Large intestine (tissue), 3 donors: ENCODE data around the gene PRDM8. TPM values are rescaled to one million over a fixed set of nuclear protein-coding genes. Genes with fewer than 3 reads are reported as not detected.

Source experiments
- DNase-seq, 2 donors: peaks; one replicate each; pipeline versions ENCODE4 v3.0.0 to v3.0.0-alpha.2; 2013
- H3K27ac ChIP-seq: one replicate; pipeline ENCODE4 v1.5.1; 2013; ENCODE audit warnings: low read length
- H3K27me3 ChIP-seq: 2 replicates; pipeline ENCODE4 v1.6.1; 2013; ENCODE audit warnings: low read length; ENCODE audit not compliant: control insufficient read depth, insufficient read depth
- H3K36me3 ChIP-seq: 2 replicates; pipeline ENCODE4 v1.6.1; 2013; ENCODE audit warnings: low read length; ENCODE audit not compliant: control insufficient read depth, insufficient read depth
- H3K4me1 ChIP-seq: one replicate; pipeline ENCODE4 v1.6.1; 2013; ENCODE audit warnings: low read length; ENCODE audit not compliant: control insufficient read depth, insufficient read depth
- H3K4me3 ChIP-seq: one replicate; pipeline ENCODE4 v1.5.1; 2013; ENCODE audit warnings: low read length
- H3K9me3 ChIP-seq: one replicate; pipeline ENCODE4 v1.6.1; 2013; ENCODE audit warnings: mild to moderate bottlenecking, low read depth, low read length, moderate library complexity; ENCODE audit not compliant: control insufficient read depth
- WGBS: methylation state at CpG from one replicate; pipeline ENCODE4 v1.1.5; 2013; ENCODE audit warnings: low lambda C conversion rate; ENCODE audit not compliant: insufficient coverage; 5-methylcytosine and 5-hydroxymethylcytosine counted together
- polyA plus RNA-seq: library from polyadenylated mRNA; unstranded; fragments of 120-200 nt; gene quantifications from one replicate; pipeline ENCODE4 v1.2.1, GENCODE V29; 2013

The PRDM8 gene
- polyA plus RNA-seq, 1 donor = 3.0 TPM

GRCh38 chr4:80228460-80228859, 31.2 kb downstream of the PRDM8 start:
- H3K9me3 ChIP-seq = no peaks in the 10 kb centered on the region
- peaks cover 2% of the 10 kb centered on the region for H3K27me3 ChIP-seq
- no peak overlapping the region for H3K4me3 ChIP-seq
- H3K4me1 ChIP-seq = no peaks in the 10 kb centered on the region
- no peak for DNase-seq
- H3K36me3 ChIP-seq = no peaks in the 10 kb centered on the region
- no peak overlapping the region for H3K27ac ChIP-seq

- no peaks in the 10 kb centered on the region for H3K9me3 ChIP-seq
- no peaks in the 10 kb centered on the region for H3K4me1 ChIP-seq
- no peak overlapping the region for H3K27ac ChIP-seq
- no peak for DNase-seq
- H3K27me3 ChIP-seq = peaks cover 2% of the 10 kb centered on the region
- no peak overlapping the region for H3K4me3 ChIP-seq
- H3K36me3 ChIP-seq = no peaks in the 10 kb centered on the region
- 70% methylated on average over 2 of the region's 2 CpGs for WGBS
Measured at GRCh38 chr4:80229128-80229527, 31.8 kb downstream of the PRDM8 start.

GRCh38 chr4:80229590-80229989, 32.3 kb downstream of the PRDM8 start:
- no peaks in the 10 kb centered on the region for H3K36me3 ChIP-seq
- no peak for DNase-seq
- peaks cover 2% of the 10 kb centered on the region for H3K27me3 ChIP-seq
- WGBS = 80% methylated on average over 1 of the region's 2 CpGs
- no peaks in the 10 kb centered on the region for H3K4me1 ChIP-seq
- H3K4me3 ChIP-seq = no peak overlapping the region
- H3K9me3 ChIP-seq = no peaks in the 10 kb centered on the region
- no peak overlapping the region for H3K27ac ChIP-seq

GRCh38 chr4:80231180-80231579, 33.9 kb downstream of the PRDM8 start:
- WGBS = 58% methylated on average over 2 of the region's 5 CpGs
- no peak overlapping the region for H3K27ac ChIP-seq
- H3K27me3 ChIP-seq = peaks cover 2% of the 10 kb centered on the region
- no peak overlapping the region for H3K4me3 ChIP-seq
- H3K36me3 ChIP-seq = no peaks in the 10 kb centered on the region
- H3K9me3 ChIP-seq = no peaks in the 10 kb centered on the region
- H3K4me1 ChIP-seq = no peaks in the 10 kb centered on the region
- DNase-seq = no peak

- WGBS = 88% methylated on average over 2 of the region's 2 CpGs
Measured at GRCh38 chr4:80232707-80233370, 35.5 kb downstream of the PRDM8 start.

GRCh38 chr4:80233390-80233789, 36.1 kb downstream of the PRDM8 start:
- Histone ChIP-seq H3K27ac (no peak overlapping the region), H3K9me3 (no peaks in the 10 kb centered on the region), H3K36me3 (no peaks in the 10 kb centered on the region), H3K4me1 (no peaks in the 10 kb centered on the region), H3K27me3 (peaks cover 5% of the 10 kb centered on the region), H3K4me3 (no peak overlapping the region)
- no peak for DNase-seq
- 100% methylated on average over 2 of the region's 4 CpGs for WGBS

More at GRCh38 chr4:80232707-80233370, 35.5 kb downstream of the PRDM8 start:
- no peaks in the 10 kb centered on the region for H3K9me3 ChIP-seq
- no peaks in the 10 kb centered on the region for H3K36me3 ChIP-seq
- H3K27me3 ChIP-seq = peaks cover 4% of the 10 kb centered on the region
- no peaks in the 10 kb centered on the region for H3K4me1 ChIP-seq
- no peak overlapping the region for H3K4me3 ChIP-seq
- DNase-seq = no peak
- no peak overlapping the region for H3K27ac ChIP-seq

GRCh38 chr4:80235451-80235850, 38.1 kb downstream of the PRDM8 start:
- Histone ChIP-seq H3K36me3 (no peaks in the 10 kb centered on the region), H3K4me3 (no peak overlapping the region), H3K4me1 (no peaks in the 10 kb centered on the region), H3K27me3 (peaks cover 3% of the 10 kb centered on the region), H3K9me3 (no peaks in the 10 kb centered on the region), H3K27ac (no peak overlapping the region)
- DNase-seq = no peak
- 80% methylated on average over 1 of the region's 1 CpG for WGBS

GRCh38 chr4:80237992-80238391, 40.7 kb downstream of the PRDM8 start:
- Histone ChIP-seq H3K36me3 (no peaks in the 10 kb centered on the region), H3K27ac (no peak overlapping the region), H3K4me1 (no peaks in the 10 kb centered on the region), H3K27me3 (peaks cover 5% of the 10 kb centered on the region), H3K4me3 (no peak overlapping the region), H3K9me3 (no peaks in the 10 kb centered on the region)
- DNase-seq = no peak
- 92% methylated on average over 2 of the region's 6 CpGs for WGBS

GRCh38 chr4:80239480-80240150, 42.3 kb downstream of the PRDM8 start:
- no peak overlapping the region for H3K4me3 ChIP-seq
- no peak for DNase-seq
- 100% methylated on average over 2 of the region's 3 CpGs for whole genome bisulfite sequencing
- H3K9me3 ChIP-seq = no peaks in the 10 kb centered on the region
- no peaks in the 10 kb centered on the region for H3K36me3 ChIP-seq
- H3K4me1 ChIP-seq = no peaks in the 10 kb centered on the region
- H3K27me3 ChIP-seq = peaks cover 10% of the 10 kb centered on the region
- no peak overlapping the region for H3K27ac ChIP-seq

GRCh38 chr4:80240976-80241375, 43.7 kb downstream of the PRDM8 start:
- Histone ChIP-seq H3K4me3 (no peak overlapping the region), H3K36me3 (no peaks in the 10 kb centered on the region)
- no peak for DNase-seq

More at GRCh38 chr4:80240976-80241375, 43.7 kb downstream of the PRDM8 start:
- peaks cover 10% of the 10 kb centered on the region for H3K27me3 ChIP-seq
- no peaks in the 10 kb centered on the region for H3K4me1 ChIP-seq
- H3K27ac ChIP-seq = no peak overlapping the region
- H3K9me3 ChIP-seq = no peaks in the 10 kb centered on the region
